ENCODE results near the gene TNRC18.

DNA sequence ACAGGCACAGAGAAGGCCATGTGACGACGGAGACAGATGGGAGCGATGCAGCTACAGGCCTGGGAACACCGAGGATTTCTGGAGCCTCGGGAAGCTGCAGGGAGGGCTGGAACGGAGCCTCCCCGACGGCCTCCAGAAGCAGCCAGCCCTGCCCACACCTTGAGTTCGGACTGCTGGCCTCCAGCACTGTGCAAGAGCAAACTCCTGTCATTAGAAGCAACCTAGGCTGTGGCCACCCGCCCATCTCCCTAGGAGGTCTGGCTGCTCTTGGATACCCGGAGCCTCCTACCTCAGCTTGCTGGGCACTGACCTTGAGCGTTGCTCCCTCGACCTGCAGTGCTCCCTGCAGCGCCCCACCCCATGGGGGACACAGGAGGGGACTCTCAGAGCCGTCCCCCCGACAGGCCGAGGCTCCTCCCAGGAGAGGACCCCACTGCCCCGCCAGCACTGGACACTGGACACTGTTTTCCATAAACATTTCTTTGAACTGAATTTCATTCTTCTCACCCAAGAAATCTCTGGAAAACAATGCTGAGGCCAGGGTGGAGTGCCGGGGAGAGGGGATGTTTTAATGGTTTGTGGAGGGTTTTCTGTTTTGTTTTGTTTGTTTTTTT, 22.5 kb upstream of the TNRC18 start:
- no peak for TF ChIP-seq CTCF (IDR thresholded peaks at IDR 0.05)
- no peak for TF ChIP-seq POLR2AphosphoS5 (IDR thresholded peaks at IDR 0.05)
- no peak for TF ChIP-seq POLR2A (IDR thresholded peaks at IDR 0.05)
